Measurements from ENCODE around the gene PFKL.

Gene PFKL

DNA sequence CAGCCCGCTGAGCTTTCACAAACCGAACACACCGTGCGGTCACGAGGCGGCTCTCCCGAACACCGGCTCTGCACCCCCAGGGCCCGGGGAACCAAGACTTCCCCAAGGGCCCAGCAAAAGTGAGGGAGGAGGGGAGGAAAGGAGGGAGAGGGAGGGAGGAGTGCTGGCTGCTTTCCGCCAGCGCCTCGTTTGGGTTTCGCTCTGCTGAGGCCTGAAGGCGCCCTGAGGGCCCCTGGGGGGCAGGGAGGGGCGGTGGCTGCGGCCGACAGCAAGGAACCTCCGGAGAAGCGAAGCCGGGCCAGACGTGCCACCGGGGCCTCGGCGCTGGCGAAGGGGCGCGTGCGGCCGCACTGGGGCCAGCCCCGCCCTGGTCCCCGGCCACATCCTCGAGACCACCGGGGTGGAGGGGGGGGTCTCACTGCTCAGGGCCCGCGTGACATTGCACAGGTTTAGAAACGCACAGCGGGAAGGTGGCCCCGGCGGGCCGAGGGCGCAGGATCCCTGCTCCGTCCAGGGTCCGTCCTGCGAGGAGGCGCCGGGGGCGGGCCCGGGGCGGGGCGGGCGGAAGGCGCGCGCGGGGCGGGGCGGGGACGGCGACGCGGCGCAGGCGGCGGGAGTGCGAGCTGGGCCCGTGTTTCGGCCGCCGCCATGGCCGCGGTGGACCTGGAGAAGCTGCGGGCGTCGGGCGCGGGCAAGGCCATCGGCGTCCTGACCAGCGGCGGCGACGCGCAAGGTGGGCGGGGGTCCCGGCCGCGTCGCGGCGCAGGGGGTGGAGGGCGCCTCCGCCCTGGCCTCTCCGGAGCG, at the start of gene PFKL:
PFKL (plus strand) TSS at position 596 of the 804 bp plus-strand sequence; CDS start at position 649, 53 bp downstream.
- in situ Hi-C loops (cut with MboI; ENCODE audit: low sequenced_read_pairs) = no loop called here

DNA sequence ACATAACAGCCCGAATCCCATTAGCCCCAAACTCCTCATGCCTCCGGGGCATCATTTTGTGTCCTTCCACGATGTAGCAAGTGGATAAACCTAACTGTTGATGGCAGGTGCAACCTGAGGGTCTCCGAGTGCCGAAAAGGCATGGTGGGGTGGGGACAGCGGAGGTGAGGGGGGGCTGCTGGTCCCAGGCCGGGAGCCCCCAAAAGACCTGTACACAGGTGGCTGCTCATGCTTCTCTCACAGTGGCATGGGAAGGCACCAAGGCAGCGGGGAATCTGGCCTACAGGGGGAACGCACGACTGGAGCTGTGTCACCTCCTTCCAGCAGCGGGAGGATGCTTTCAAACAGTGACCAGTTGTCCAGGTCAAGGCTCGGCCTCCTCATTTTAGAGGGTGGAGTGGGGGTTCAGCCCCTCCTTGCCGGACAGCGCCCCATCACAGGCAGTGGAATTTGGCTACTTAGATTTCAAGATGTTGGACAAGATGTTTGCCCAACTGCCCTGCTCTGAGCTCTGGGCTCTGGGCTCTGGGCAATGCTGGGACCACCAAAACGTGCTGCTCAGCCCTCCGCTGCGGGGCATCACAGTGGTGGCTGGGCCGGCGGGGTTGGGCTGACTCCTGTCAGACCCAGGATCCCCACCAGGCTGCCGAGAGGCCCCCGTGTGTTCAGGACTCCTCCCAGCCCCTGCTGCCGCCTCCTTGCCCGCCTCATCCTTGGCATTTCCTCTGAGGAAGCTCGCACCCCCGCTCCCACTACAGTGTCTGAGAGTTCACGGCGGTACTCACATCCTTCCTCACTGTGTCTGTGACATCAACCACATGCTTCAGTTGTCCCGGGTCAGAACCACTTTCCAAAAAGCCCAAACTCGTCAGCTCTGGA, 45.8 kb upstream of the PFKL start:
- in situ Hi-C loops (cut with MboI; ENCODE audit: low sequenced_read_pairs) = no loop called here

DNA sequence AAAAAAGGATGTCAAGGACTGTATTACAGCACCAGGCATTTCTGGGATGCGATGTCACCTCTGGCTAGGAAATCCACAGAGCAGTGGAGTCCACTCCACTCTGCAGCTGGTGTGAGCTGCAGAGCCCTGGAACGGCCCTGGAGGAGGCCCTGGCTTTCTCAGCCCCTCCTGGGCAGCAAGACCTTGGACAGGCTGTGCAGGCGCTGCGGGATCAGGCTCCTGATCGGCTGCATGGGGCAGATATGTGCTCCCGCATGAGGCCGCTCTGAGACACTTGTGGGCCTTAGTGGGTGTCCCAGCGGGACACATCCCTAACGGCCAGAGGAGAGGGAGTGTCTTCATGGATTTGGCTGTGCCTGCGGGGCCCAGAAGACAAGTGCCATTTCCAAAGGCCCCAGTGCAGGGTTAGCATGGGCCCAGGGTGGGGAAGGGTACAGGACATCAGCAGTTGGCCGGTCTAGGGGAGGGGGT, 44.3 kb upstream of the PFKL start:
- in situ Hi-C loops (cut with MboI; ENCODE audit: low sequenced_read_pairs) = no loop called here

GRCh38 chr21:44258056-44258725, 41.7 kb upstream of the PFKL start:
- in situ Hi-C loops (cut with MboI; ENCODE audit: low sequenced_read_pairs) = no loop called here

DNA sequence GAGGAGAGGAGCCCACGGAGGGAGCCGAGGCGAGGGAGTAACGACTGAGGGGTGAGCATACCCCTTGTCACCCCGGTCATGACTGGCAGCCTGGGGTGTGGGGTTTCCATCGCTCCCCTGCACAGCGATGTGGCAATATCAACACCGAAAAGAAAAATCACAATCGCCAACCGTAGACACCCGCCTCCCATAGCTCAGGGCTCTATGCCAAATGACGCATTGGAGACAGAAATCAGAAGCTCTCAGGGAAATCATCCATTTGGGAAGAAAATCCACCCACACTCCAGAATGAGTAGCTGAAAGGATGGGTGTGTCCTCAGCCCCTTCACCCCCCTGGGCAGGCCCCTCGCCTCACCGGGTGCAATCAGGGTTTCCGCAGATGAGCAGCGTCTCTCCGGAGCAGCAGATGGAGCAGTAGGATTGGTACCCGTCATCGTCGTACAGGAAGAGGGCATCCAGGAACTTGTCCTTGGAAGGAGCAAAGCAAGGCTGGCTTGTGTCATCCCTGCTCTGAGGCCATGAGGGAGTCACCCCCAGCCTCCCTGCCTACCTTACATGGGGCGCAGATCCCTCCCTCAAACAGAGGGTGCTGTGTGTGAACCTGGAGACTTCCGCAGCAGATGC, 40.7 kb upstream of the PFKL start:
- in situ Hi-C loops (cut with MboI; ENCODE audit: low sequenced_read_pairs) = no loop called here

DNA sequence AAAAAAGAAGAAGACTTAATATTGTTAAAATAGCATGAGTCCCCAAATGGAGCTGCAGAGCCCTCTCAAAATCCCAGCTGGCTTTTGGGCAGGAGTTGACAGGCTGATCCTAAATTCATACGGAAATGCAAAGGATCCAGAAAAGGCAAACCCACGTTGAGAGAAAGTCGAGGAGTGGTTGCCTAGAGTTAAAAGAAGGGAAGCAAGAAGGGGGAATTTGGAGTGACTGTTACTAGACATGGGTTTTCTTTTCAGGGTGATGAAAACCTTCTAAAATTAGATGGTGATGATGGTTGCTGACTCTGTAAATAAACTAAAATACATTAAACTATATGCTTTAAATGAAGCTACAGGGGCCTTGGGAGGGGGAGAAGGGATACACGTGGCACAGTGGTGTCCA, 39.8 kb upstream of the PFKL start:
- in situ Hi-C loops (cut with MboI; ENCODE audit: low sequenced_read_pairs) = no loop called here

DNA sequence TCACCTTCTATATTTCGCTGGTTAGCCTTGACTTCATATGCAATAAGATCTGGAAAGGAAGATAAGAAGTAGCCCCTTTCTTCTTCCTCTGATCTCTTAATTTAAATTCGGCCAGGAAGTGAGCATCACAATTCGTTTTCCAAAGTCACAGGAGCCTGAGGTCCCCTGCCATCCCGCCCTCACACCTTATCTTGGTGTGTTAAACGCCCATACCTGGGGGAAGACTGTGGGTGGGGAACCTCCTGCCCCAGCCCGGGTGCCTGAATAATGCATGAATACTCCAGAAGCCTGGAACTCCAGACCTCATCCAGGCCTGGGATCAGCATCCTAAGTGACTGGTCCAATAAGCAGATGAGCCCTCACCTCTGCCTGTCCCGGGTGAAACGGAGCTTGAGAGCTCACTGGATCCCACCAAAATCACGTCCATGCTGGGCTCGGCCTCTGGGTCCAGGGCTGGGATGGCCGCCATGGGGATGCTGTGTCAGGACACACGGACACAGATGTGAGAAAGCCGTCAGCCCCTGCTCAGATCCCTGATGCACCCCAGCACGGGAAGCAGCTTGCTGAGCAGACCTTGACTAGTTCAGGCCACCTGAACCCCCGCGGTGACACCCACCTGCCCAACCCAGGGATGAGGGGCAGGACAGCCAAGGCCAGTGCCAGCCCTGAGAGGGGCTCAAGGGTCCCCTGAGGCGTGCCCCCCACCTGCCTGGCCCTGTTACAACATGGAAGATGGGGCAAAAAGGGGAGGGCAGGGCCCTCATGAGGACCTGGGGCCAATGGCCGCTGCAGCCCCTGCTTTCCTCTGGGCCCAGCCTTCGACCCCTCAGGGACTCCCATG, 38.8 kb upstream of the PFKL start:
- in situ Hi-C loops (cut with MboI; ENCODE audit: low sequenced_read_pairs) = no loop called here

- in situ Hi-C loops (cut with MboI; ENCODE audit: low sequenced_read_pairs) = no loop called here
Measured at GRCh38 chr21:44261675-44262295, 38.1 kb upstream of the PFKL start, which contains the start of gene DNMT3L. DNMT3L (minus strand) TSS chr21:44261897; CDS start chr21:44261259, 638 bp downstream.

- in situ Hi-C loops (cut with MboI; ENCODE audit: low sequenced_read_pairs) = no loop called here
Measured at GRCh38 chr21:44262338-44263056, 37.4 kb upstream of the PFKL start.

- in situ Hi-C loops (cut with MboI; ENCODE audit: low sequenced_read_pairs) = no loop called here
Measured at GRCh38 chr21:44263221-44263760, 36.6 kb upstream of the PFKL start.

GRCh38 chr21:44263768-44264167, 36.1 kb upstream of the PFKL start:
- in situ Hi-C loops (cut with MboI; ENCODE audit: low sequenced_read_pairs) = no loop called here

- in situ Hi-C loops (cut with MboI; ENCODE audit: low sequenced_read_pairs) = no loop called here
Measured at GRCh38 chr21:44265734-44266270, 34.1 kb upstream of the PFKL start.

GRCh38 chr21:44267655-44268142, 32.2 kb upstream of the PFKL start:
- in situ Hi-C loops (cut with MboI; ENCODE audit: low sequenced_read_pairs) = no loop called here

DNA sequence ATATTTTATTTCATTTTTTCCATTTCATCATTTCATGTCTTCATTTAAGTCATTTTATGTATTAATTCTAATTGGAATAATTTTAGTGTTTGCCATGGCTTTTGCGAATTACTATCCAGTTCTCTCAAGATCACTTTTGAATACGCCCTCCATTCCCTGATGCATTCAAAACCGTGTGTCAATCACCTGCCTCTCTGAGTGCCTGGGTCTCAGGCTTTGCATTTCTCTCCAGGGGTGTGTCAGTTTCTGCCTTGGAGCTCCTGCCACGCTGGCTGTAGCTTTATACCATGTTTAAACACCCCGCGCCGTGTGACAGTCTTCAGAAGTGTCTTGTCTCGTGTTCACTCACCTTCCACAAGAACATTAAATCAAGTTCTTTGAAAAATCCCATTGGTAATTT, 30.8 kb upstream of the PFKL start:
- in situ Hi-C loops (cut with MboI; ENCODE audit: low sequenced_read_pairs) = no loop called here

GRCh38 chr21:44271558-44272283, 28.1 kb upstream of the PFKL start:
- in situ Hi-C loops (cut with MboI; ENCODE audit: low sequenced_read_pairs) = no loop called here

DNA sequence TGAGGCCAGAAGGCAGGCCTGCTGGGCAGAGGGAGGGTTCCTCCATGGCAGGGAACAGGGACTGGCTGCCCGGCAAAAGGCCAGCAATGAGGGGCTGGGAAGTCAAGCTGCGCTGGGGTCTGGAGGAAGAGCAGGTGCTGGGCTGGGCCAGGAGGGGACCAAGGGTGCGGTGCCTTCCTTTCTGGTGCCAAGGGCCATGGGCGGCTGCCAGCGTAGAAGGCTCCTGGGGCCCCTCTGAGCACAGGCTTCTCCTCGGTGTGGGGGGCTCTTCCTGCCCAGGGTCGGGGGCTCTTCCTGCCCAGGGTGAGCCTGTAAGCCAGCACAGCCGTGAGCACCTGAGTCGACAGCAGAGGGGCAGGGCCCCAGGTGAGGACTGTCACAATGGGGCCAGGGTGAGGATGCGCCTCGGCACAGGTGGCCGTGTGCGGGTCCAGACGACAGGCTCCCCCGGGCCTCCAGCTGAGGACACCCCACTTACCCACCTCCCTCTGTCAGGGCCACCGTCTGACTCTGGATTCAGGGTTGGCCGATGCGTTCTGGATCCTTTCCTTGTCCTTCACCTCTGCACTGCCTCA, 27.5 kb upstream of the PFKL start:
- in situ Hi-C loops (cut with MboI; ENCODE audit: low sequenced_read_pairs) = no loop called here

DNA sequence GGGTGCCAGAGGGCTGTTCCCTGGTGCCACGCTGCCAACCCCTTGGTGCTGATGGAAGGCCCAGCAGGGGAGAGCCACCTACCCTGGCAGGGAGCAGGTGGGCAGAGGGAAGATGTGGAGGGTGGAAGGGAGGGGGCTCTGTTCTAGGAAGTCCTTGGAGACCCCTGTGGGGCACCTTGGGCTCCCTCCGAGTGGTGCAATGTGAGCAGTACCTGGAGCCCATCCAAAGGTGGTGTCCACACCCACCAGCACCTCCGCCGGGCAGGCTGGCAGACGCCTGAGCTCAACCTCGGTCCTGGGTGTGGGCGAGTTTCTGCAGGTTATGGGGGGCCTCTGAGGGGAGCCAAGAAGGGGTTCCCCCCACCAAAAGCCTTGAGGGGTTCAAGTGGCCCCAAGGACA, 26.8 kb upstream of the PFKL start:
- in situ Hi-C loops (cut with MboI; ENCODE audit: low sequenced_read_pairs) = no loop called here

Data from HL-60/S4 (cell line).